Measurements from ENCODE around the gene HNRNPL. TPM values are rescaled to one million over a fixed set of nuclear protein-coding genes. Genes with fewer than 3 reads are reported as not detected.

Gene HNRNPL
- total and polyA plus RNA-seq, 4 experiments from 2014 or later = 15.2 to 351 (median 202) TPM

Other genes with a start within 250 kb of the HNRNPL start
- 100 to 1,000 TPM; 346 to 361 TPM for gene MAP4K1, start 232.0 kb downstream of the HNRNPL start, total RNA-seq
- gene MAP4K1, start 232.0 kb downstream of the HNRNPL start, polyA plus RNA-seq = 100 to 1,000 TPM; 142 to 177 TPM
- 100 to 1,000 TPM; 320 to 340 TPM for gene EIF3K, start 230.8 kb downstream of the HNRNPL start, total RNA-seq
- 100 to 1,000 TPM; 364 to 424 TPM for gene EIF3K, start 230.8 kb downstream of the HNRNPL start, polyA plus RNA-seq
- 100 to 1,000 TPM; 151 to 155 TPM for gene ACTN4, start 202.3 kb downstream of the HNRNPL start, total RNA-seq
- 10 to 100 TPM in 1 of 2 donors, 1 to 10 TPM in 1; 4.0 to 24.4 TPM for gene ACTN4, start 202.3 kb downstream of the HNRNPL start, polyA plus RNA-seq
- gene CAPN12, start 105.5 kb downstream of the HNRNPL start, total RNA-seq = 10 to 100 TPM; 16.8 to 19.5 TPM
- gene CAPN12, start 105.5 kb downstream of the HNRNPL start, polyA plus RNA-seq = 1 to 10 TPM; 3.9 to 9.9 TPM
- gene LGALS7, start 76.5 kb downstream of the HNRNPL start, total RNA-seq = not detected
- gene LGALS7, start 76.5 kb downstream of the HNRNPL start, polyA plus RNA-seq = not detected
- not detected for gene LGALS7B, start 60.8 kb downstream of the HNRNPL start, total RNA-seq
- gene LGALS7B, start 60.8 kb downstream of the HNRNPL start, polyA plus RNA-seq = not detected
- 1 to 10 TPM; 4.7 to 6.1 TPM for gene LGALS4, start 37.0 kb downstream of the HNRNPL start, total RNA-seq
- gene LGALS4, start 37.0 kb downstream of the HNRNPL start, polyA plus RNA-seq = not detected
- gene ECH1, start 18.2 kb downstream of the HNRNPL start, total RNA-seq = 100 to 1,000 TPM; 135 to 143 TPM
- 100 to 1,000 TPM; 245 to 294 TPM for gene ECH1, start 18.2 kb downstream of the HNRNPL start, polyA plus RNA-seq
- gene RINL, start 28.3 kb upstream of the HNRNPL start, total RNA-seq = 10 to 100 TPM; 64.4 to 65.9 TPM
- gene RINL, start 28.3 kb upstream of the HNRNPL start, polyA plus RNA-seq = 10 to 100 TPM; 20.9 to 53.3 TPM
- 10 to 100 TPM; 47.0 to 50.0 TPM for gene SIRT2, start 49.6 kb upstream of the HNRNPL start, total RNA-seq
- gene SIRT2, start 49.6 kb upstream of the HNRNPL start, polyA plus RNA-seq = 10 to 100 TPM; 39.0 to 51.7 TPM
- gene NFKBIB, start 50.0 kb upstream of the HNRNPL start, total RNA-seq = 10 to 100 TPM; 23.9 to 26.0 TPM
- gene NFKBIB, start 50.0 kb upstream of the HNRNPL start, polyA plus RNA-seq = 10 to 100 TPM in 1 of 2 donors, 1 to 10 TPM in 1; 7.2 to 15.2 TPM
- gene CCER2, start 62.2 kb upstream of the HNRNPL start, total RNA-seq = under 1 TPM; 0.42 to 0.79 TPM
- gene CCER2, start 62.2 kb upstream of the HNRNPL start, polyA plus RNA-seq = not detected
- 10 to 100 TPM; 17.0 to 20.2 TPM for gene SARS2, start 80.8 kb upstream of the HNRNPL start, total RNA-seq
- 10 to 100 TPM in 1 of 2 donors, 1 to 10 TPM in 1; 9.6 to 14.0 TPM for gene SARS2, start 80.8 kb upstream of the HNRNPL start, polyA plus RNA-seq
- gene MRPS12, start 81.0 kb upstream of the HNRNPL start, total RNA-seq = 10 to 100 TPM; 25.2 to 26.9 TPM
- gene MRPS12, start 81.0 kb upstream of the HNRNPL start, polyA plus RNA-seq = 100 to 1,000 TPM in 1 of 2 donors, 10 to 100 TPM in 1; 76.4 to 118 TPM
- not detected for gene FBXO17, start 125.8 kb upstream of the HNRNPL start, total RNA-seq
- gene FBXO17, start 125.8 kb upstream of the HNRNPL start, polyA plus RNA-seq = not detected
- under 1 TPM; 0.64 to 0.86 TPM for gene FBXO27, start 182.6 kb upstream of the HNRNPL start, total RNA-seq
- gene FBXO27, start 182.6 kb upstream of the HNRNPL start, polyA plus RNA-seq = 1 to 10 TPM in 1 of 2 donors, under 1 TPM in 1; 0.42 to 1.4 TPM
- gene ACP7, start 234.4 kb upstream of the HNRNPL start, total RNA-seq = under 1 TPM in 1 of 2 experiments, not detected in 1; 0.14 TPM
- not detected for gene ACP7, start 234.4 kb upstream of the HNRNPL start, polyA plus RNA-seq

Measured in CD4-positive, alpha-beta memory T cell (primary cell).